Neural cell (in vitro differentiated cells): ENCODE measurements around the gene CSRNP3. TPM values are rescaled to one million over a fixed set of nuclear protein-coding genes. Genes with fewer than 3 reads are reported as not detected.

Source experiments
- H2AFZ ChIP-seq: fragments of 200-600, 300-800 bp; sonication (generic), shearing (Covaris generic); 2 replicates; pipeline ENCODE4 v1.6.0; 2014; ENCODE audit warnings: low read depth, mild to moderate bottlenecking, antibody characterized with exemption, low read length, moderate library complexity
- H3F3A ChIP-seq: fragments of 200-600 bp; shearing (Covaris generic); 2 replicates; pipeline ENCODE4 v1.6.1; 2016; ENCODE audit warnings: mild to moderate bottlenecking, moderate library complexity, mixed read lengths, antibody characterized with exemption, low read length; ENCODE audit not compliant: insufficient read depth, poor library complexity, severe bottlenecking
- H3K27ac ChIP-seq: fragments of 200-600, 300-800 bp; sonication (generic), shearing (Covaris generic); 2 replicates; pipeline ENCODE4 v1.5.1; 2014; ENCODE audit warnings: mild to moderate bottlenecking, low read length, moderate library complexity
- H3K27me3 ChIP-seq: fragments of 300-800, 200-600 bp; sonication (generic), shearing (Covaris generic); 2 replicates; pipeline ENCODE4 v1.6.0; 2014; ENCODE audit warnings: mild to moderate bottlenecking, low read depth, low read length, moderate library complexity; ENCODE audit not compliant: insufficient read depth
- H3K36me3 ChIP-seq: fragments of 300-800, 200-600 bp; sonication (generic), shearing (Covaris generic); 2 replicates; pipeline ENCODE4 v1.5.1; 2014; ENCODE audit warnings: mild to moderate bottlenecking, antibody characterized with exemption, low read length, moderate library complexity; ENCODE audit not compliant: insufficient read depth
- H3K4me2 ChIP-seq: fragments of 300-800, 200-600 bp; sonication (generic), shearing (Covaris generic); 2 replicates; pipeline ENCODE4 v1.6.0; 2014; ENCODE audit warnings: mild to moderate bottlenecking, low read length
- H3K4me3 ChIP-seq: fragments of 300-800, 200-600 bp; sonication (generic), shearing (Covaris generic); 2 replicates; pipeline ENCODE4 v1.5.1; 2014; ENCODE audit warnings: mild to moderate bottlenecking, low read length, moderate library complexity
- H3K79me2 ChIP-seq: fragments of 200-600 bp; shearing (Covaris generic); replicated peaks from 2 replicates; pipeline ENCODE4 v1.6.0; 2014; ENCODE audit warnings: mild to moderate bottlenecking, low read length, moderate library complexity; ENCODE audit not compliant: insufficient read depth
- H3K9ac ChIP-seq: fragments of 300-800, 200-600 bp; sonication (generic), shearing (Covaris generic); 2 replicates; pipeline ENCODE4 v1.6.1; 2016; ENCODE audit warnings: mild to moderate bottlenecking, low read length, mixed read lengths
- H3K9me2 ChIP-seq: fragments of 200-600 bp; shearing (Covaris generic); 2 replicates; pipeline ENCODE4 v1.6.1; 2016; ENCODE audit warnings: mild to moderate bottlenecking, low read length, mixed read lengths; ENCODE audit not compliant: insufficient read depth
- H3K9me3 ChIP-seq: fragments of 200-600, 300-800 bp; sonication (generic), shearing (Covaris generic); 2 replicates; pipeline ENCODE4 v1.6.1; 2016; ENCODE audit warnings: mild to moderate bottlenecking, mixed run types, low read length, moderate library complexity, mixed read lengths
- H4K20me1 ChIP-seq: fragments of 200-600 bp; shearing (Covaris generic); 2 replicates; pipeline ENCODE4 v1.6.1; 2016; ENCODE audit warnings: mild to moderate bottlenecking, mixed run types; ENCODE audit not compliant: insufficient read depth
- CTCF ChIP-seq: fragments of 450-650 bp; IDR thresholded peaks from 2 replicates; pipeline ENCODE4 v1.5.1; 2014; ENCODE audit warnings: antibody characterized with exemption, mild to moderate bottlenecking, moderate library complexity; ENCODE audit not compliant: poor library complexity, severe bottlenecking
- EP300 ChIP-seq: fragments of 450-650 bp; conservative IDR thresholded peaks from 2 replicates; pipeline ENCODE4 v1.6.1; 2014; ENCODE audit warnings: antibody characterized with exemption, mild to moderate bottlenecking, moderate library complexity; ENCODE audit not compliant: poor library complexity, severe bottlenecking
- EZH2 ChIP-seq: fragments of 200-600, 300-800 bp; shearing (Covaris generic), sonication (generic); IDR thresholded peaks from 2 replicates; pipeline ENCODE4 v1.6.1; 2014; ENCODE audit warnings: antibody characterized with exemption, low read length, borderline replicate concordance, mild to moderate bottlenecking; ENCODE audit not compliant: insufficient read depth, poor library complexity, severe bottlenecking
- MXI1 ChIP-seq: fragments of 450-650 bp; conservative IDR thresholded peaks from 2 replicates; pipeline ENCODE4 v1.6.1; 2014; ENCODE audit warnings: antibody characterized with exemption, mild to moderate bottlenecking; ENCODE audit not compliant: poor library complexity, severe bottlenecking
- POLR2AphosphoS5 ChIP-seq: IDR thresholded peaks from 2 replicates; pipeline ENCODE4 v1.6.1; 2012
- RAD21 ChIP-seq: fragments of 450-650 bp; conservative IDR thresholded peaks from 2 replicates; pipeline ENCODE4 v1.6.1; 2014; ENCODE audit warnings: antibody characterized with exemption, mild to moderate bottlenecking, moderate library complexity
- SMC3 ChIP-seq: fragments of 450-650 bp; conservative IDR thresholded peaks from 2 replicates; pipeline ENCODE4 v1.6.1; 2014; ENCODE audit warnings: antibody characterized with exemption, mild to moderate bottlenecking, moderate library complexity; ENCODE audit not compliant: poor library complexity
- TAF1 ChIP-seq: IDR thresholded peaks from 2 replicates; pipeline ENCODE4 v1.6.1; 2012; ENCODE audit warnings: low read depth
- polyA plus RNA-seq: library from polyadenylated mRNA; depleted of rRNA; stranded (reverse); fragments of >200 nt; gene quantifications from 2 replicates; pipeline ENCODE4 v1.2.3, GENCODE V29; 2014
- TF ChIP-seq, protein P1 (sequence below): IDR thresholded peaks from 2 replicates; pipeline ENCODE4 v1.6.1; 2012; ENCODE audit warnings: borderline replicate concordance

The CSRNP3 gene
- polyA plus RNA-seq, 1 donor from 2014 or later: 66.6 TPM

DNA sequence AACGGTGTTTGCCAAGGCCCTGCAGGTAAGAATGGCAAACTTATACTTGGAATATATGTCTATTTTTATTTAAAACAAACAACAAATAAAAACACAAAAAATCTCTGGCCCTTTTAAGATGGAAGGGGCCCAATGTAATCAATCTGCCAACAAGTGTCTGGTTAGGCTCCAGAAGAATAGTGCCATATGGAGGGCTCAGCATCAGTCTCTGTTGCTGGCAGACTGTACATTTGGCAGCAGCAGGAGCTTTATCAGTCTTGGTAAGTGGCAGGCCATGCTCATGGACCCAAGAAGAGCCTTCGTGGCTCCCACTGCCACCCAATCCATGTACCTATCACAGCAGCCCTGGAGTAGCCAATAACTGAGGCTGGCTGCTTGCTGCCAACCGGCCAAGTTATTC, 223.4 kb downstream of the CSRNP3 start:
- Histone ChIP-seq H3K9ac (no peak overlapping the region), H3K27me3 (no peaks in the 10 kb centered on the region), H3K9me2 (no peaks in the 10 kb centered on the region), H4K20me1 (no peaks in the 10 kb centered on the region), H3K4me2 (no peak overlapping the region), H3K79me2 (no peaks in the 10 kb centered on the region), H3K36me3 (peaks cover 6% of the 10 kb centered on the region), H2AFZ (no peak overlapping the region), H3K4me3 (no peak overlapping the region), H3K27ac (no peak overlapping the region), H3F3A (no peaks in the 10 kb centered on the region), H3K9me3 (no peaks in the 10 kb centered on the region)
- TF ChIP-seq EP300: no peak
- no peak for TF ChIP-seq POLR2AphosphoS5
- no peak for TF ChIP-seq TAF1
- TF ChIP-seq, protein P1, sequence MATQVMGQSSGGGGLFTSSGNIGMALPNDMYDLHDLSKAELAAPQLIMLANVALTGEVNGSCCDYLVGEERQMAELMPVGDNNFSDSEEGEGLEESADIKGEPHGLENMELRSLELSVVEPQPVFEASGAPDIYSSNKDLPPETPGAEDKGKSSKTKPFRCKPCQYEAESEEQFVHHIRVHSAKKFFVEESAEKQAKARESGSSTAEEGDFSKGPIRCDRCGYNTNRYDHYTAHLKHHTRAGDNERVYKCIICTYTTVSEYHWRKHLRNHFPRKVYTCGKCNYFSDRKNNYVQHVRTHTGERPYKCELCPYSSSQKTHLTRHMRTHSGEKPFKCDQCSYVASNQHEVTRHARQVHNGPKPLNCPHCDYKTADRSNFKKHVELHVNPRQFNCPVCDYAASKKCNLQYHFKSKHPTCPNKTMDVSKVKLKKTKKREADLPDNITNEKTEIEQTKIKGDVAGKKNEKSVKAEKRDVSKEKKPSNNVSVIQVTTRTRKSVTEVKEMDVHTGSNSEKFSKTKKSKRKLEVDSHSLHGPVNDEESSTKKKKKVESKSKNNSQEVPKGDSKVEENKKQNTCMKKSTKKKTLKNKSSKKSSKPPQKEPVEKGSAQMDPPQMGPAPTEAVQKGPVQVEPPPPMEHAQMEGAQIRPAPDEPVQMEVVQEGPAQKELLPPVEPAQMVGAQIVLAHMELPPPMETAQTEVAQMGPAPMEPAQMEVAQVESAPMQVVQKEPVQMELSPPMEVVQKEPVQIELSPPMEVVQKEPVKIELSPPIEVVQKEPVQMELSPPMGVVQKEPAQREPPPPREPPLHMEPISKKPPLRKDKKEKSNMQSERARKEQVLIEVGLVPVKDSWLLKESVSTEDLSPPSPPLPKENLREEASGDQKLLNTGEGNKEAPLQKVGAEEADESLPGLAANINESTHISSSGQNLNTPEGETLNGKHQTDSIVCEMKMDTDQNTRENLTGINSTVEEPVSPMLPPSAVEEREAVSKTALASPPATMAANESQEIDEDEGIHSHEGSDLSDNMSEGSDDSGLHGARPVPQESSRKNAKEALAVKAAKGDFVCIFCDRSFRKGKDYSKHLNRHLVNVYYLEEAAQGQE: no peak
- no peak for TF ChIP-seq SMC3
- no peak for TF ChIP-seq EZH2
- TF ChIP-seq RAD21: no peak
- TF ChIP-seq CTCF: no peak
- TF ChIP-seq MXI1: no peak

DNA sequence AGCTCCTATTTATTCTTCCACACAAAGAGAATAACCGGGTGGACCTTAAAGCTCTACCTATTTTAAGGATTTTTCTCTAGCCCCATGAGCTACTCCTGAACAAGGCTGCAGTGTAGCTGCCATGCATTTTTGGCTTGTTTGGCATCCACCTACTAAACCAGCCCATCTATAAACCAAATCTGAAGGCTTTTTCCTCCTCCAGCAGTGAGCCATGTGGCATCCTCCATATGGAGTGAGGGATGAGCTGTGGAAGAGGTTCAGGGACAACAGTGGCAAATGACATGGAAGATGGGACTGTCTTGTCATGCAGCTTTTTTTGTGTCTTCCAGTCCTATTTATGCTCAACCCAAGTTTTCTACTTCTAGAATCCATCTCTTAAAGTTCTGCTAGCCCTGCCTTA, 224.3 kb downstream of the CSRNP3 start:
- H2AFZ ChIP-seq: no peak overlapping the region
- TF ChIP-seq CTCF (no peak), RAD21 (no peak), EP300 (no peak), EZH2 (no peak), MXI1 (no peak), SMC3 (no peak), POLR2AphosphoS5 (no peak), TAF1 (no peak)
- TF ChIP-seq, protein P1: no peak
- no peaks in the 10 kb centered on the region for H3K9me3 ChIP-seq
- H3K79me2 ChIP-seq: no peaks in the 10 kb centered on the region
- H3F3A ChIP-seq: no peaks in the 10 kb centered on the region
- no peaks in the 10 kb centered on the region for H3K27me3 ChIP-seq
- H3K9me2 ChIP-seq: no peaks in the 10 kb centered on the region
- no peak overlapping the region for H3K4me2 ChIP-seq
- H3K9ac ChIP-seq: no peak overlapping the region
- no peak overlapping the region for H3K4me3 ChIP-seq
- peaks cover 6% of the 10 kb centered on the region for H3K36me3 ChIP-seq
- no peaks in the 10 kb centered on the region for H4K20me1 ChIP-seq
- H3K27ac ChIP-seq: no peak overlapping the region
